ENCODE data around the gene TRAK2.

DNA sequence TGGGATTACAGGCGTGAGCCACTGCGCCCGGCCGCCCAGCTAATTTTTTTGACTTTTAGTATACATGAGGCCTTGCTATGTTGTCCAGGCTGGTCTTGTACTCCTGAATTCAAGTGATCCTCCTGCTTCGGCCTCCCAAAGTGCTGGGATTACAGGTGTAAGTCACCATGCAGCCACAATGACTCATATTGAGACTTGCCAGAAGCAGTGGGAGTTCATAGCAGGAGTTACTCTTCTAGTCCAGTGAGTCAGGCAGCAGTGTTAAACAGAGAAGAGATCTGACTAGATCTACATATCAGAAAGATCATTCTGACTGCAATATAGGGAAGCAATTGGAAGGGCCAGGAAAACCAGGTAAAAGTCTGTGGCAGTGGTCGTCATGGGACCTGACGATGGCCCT lies 92.6 kb downstream of the TRAK2 start:
- TF ChIP-seq POLR2A (IDR thresholded peaks at IDR 0.05) (no peak), CTCF (IDR thresholded peaks at IDR 0.05) (no peak), POLR2AphosphoS5 (IDR thresholded peaks at IDR 0.05) (no peak)
